Measurements from ENCODE around the gene ERFE.
A peak's percentile ranks its signal among the peaks of the same experiment; 100 is the strongest.
"Not testable (repeated sequence)": the region's sequence is repeated elsewhere in the genome, so short reads cannot be mapped to it uniquely, and the experiment has no call there.

ERFE gene

GRCh38 chr2:238166391-238167343, 7.9 kb downstream of the ERFE start:
- H3K27ac Mint-ChIP-seq, result no peak overlapping the region
- H3K9me3 Mint-ChIP-seq, result no peaks in the 10 kb centered on the region
- peak in 1 of 2 donors; percentile 9 for DNase-seq
- no peak for ATAC-seq
- no peak overlapping the region for H3K4me3 Mint-ChIP-seq
- peaks cover 38% of the 10 kb centered on the region for H3K27me3 Mint-ChIP-seq
- peaks cover 17% of the 10 kb centered on the region for H3K4me1 Mint-ChIP-seq

DNA sequence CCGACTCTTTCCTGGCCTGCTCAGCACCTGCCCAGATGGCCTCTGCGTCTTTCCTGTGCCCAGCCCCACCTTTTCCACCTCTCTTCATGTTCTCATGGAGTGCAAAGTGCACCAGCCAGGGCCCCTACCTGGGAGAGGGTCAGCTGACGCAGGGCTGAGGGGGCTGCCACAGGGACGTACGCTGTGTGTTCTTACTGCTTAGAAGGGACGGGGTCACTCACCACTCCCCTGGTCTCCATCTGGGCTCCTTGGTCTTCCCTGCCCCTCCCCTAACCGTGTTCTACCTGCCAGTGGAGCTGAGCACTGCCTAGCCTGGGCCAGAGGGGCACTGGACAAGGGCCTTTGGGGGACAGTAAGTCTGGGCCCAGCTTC, 8.6 kb downstream of the ERFE start:
- Mint-ChIP-seq H3K27me3 (peaks cover 32% of the 10 kb centered on the region), H3K4me1 (peaks cover 17% of the 10 kb centered on the region), H3K4me3 (no peak overlapping the region), H3K27ac (no peak overlapping the region), H3K9me3 (no peaks in the 10 kb centered on the region)
- DNase-seq (peak in 1 of 2 donors; percentile 6), ATAC-seq (no peak)

DNA sequence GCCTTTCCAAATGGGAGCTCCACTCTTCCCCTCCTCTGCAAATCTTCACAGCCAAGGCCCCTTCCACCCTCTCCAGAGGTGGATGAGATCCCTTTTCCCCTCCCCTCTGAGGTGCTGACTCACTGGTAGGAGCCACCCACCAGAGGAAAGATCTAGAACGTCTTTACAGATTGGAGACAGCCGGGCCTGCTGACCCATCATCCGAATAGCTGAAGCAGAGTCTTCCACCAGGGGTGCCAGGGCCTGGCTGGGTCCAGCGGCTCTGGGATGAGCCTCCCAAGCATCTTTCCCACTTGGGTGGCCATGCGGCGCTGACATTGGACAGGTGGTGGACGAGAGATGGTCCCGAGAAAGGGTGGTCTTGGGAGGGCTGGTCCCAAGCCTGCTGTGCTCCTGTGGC, 9.0 kb downstream of the ERFE start:
- DNase-seq, result peak in 1 of 2 donors; percentile 5
- H3K4me3 Mint-ChIP-seq, result no peak overlapping the region

DNA sequence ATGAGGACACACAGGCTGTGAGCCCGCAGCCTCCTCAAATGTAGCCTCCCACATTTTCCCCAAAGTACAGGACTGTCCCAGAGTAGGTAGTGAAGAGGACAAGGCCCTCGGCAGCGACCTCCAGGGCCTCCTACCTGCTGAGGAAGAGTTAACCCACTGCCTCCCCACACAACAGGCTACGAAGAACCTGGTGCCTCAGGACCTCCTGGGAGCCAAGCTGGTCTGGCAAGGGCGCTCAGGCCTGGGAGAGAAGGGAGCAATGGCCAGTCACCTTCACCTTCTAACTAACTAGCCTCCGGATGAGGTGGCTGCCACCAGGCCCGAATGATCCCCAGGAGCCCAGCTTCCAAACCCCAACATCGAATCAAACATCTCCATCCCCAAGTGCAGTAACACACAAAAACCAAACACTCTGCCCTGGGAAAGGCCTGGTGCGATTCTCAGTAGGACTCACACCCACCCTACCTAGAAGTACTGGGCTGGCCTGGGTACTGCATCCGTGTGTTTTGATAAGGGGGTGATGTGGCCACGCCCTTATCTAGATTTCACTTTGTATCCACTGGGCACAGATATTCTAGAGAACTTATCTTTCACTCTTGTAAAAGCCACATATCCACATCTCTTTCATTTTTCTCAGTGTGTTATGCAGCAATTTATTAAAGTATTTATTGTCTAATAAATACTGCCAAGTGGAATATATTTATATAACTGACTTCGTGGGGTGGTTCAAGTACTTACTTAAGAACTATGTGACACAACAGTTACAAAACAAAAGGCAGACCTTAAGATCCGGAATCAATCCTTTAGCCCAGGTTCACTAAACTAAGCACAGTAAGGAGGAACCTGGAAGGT, 9.7 kb downstream of the ERFE start:
- peaks cover 17% of the 10 kb centered on the region for H3K4me1 Mint-ChIP-seq
- DNase-seq, result peak in 1 of 2 donors; percentile 6
- no peaks in the 10 kb centered on the region for H3K9me3 Mint-ChIP-seq

More for the DNA sequence above, 9.0 kb downstream of the ERFE start:
- Mint-ChIP-seq H3K4me1 (peaks cover 17% of the 10 kb centered on the region), H3K9me3 (no peaks in the 10 kb centered on the region), H3K27ac (peak overlapping the region in 1 of 2 donors; percentile 82), H3K27me3 (peaks cover 27% of the 10 kb centered on the region)
- ATAC-seq, result no peak

DNA sequence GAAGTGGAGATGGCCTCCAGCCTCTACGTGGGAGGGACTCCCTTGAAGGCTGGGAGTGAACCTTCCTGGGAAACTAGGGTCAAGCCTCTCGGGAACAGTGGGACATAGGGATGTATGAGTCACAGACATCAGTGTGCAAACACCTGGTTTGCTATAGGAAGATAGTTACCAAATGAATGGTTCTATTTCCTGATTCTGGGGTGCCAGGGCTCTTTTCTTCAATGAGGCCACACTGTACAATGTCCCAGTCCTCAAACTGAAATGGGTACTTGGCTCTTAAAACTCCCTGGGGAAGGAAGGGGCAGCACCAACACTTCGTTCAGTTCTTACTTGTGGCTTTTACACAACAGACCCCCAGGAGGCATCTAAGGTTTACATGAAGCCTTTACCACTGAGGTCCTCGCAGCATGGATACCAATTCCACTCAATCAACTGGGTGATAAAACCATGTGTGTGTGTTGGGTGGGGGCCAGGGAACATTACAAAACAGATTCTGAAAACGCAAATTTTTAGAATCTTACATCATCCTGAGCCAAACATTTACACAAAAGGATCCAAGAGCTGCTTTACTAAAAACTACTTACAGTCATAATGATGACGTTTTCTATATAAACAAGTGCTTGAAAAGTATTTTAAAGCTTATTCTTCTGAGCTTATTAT, 10.4 kb downstream of the ERFE start:
- Mint-ChIP-seq H3K9me3 (no peaks in the 10 kb centered on the region), H3K4me3 (no peak overlapping the region), H3K27ac (peak overlapping the region in 1 of 2 donors; percentile 52), H3K27me3 (peaks cover 19% of the 10 kb centered on the region), H3K4me1 (peaks cover 17% of the 10 kb centered on the region)
- no peak for ATAC-seq
- DNase-seq, result peak in 1 of 2 donors; percentile 5

More for the DNA sequence above, 9.7 kb downstream of the ERFE start:
- Mint-ChIP-seq H3K27me3 (peaks cover 21% of the 10 kb centered on the region), H3K27ac (peak overlapping the region; percentile 26 to 48), H3K4me3 (no peak overlapping the region)
- ATAC-seq, result no peak

GRCh38 chr2:238169708-238170251, 11.0 kb downstream of the ERFE start:
- DNase-seq (no peak), ATAC-seq (no peak)
- Mint-ChIP-seq H3K9me3 (no peaks in the 10 kb centered on the region), H3K4me3 (no peak overlapping the region), H3K4me1 (peaks cover 11% of the 10 kb centered on the region), H3K27ac (peak overlapping the region; percentile 52 to 82), H3K27me3 (peaks cover 13% of the 10 kb centered on the region)

DNA sequence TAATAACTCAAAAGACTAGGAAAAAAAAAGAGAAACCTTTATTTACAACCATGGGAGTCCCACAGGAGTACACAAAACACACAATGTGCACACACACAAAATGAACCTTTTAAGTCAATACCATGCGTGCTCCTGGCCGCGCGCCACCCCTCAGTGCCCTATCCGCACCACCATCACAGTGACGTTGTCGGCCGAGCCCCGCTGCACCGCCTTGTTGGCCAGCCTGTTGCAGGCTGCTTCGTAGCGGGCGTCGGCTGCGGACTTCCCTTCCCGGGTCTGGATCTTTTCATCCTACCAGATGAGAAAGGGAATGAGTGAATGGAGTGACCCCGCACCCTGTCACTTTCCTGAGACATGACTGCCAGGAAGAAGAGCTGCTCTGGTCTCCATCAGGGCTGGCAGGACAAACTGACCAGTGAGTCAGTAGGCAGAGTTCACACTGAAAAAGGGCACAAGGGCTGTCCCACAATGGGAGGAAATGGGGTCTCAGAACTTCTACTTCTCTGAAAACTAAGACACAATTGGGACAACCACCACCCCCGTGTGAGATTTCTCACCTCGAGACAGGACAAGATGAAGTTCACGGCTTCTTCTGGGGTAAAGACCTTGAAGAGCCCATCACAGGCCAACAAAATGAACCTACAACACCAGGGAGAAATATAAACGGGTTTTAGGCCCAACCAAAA, 11.8 kb downstream of the ERFE start:
- Mint-ChIP-seq H3K27me3 (peaks cover 5% of the 10 kb centered on the region), H3K4me3 (no peak overlapping the region), H3K9me3 (no peaks in the 10 kb centered on the region), H3K27ac (peak overlapping the region in 1 of 2 donors; percentile 16), H3K4me1 (peaks cover 7% of the 10 kb centered on the region)
- DNase-seq, result no peak
- ATAC-seq, result no peak

DNA sequence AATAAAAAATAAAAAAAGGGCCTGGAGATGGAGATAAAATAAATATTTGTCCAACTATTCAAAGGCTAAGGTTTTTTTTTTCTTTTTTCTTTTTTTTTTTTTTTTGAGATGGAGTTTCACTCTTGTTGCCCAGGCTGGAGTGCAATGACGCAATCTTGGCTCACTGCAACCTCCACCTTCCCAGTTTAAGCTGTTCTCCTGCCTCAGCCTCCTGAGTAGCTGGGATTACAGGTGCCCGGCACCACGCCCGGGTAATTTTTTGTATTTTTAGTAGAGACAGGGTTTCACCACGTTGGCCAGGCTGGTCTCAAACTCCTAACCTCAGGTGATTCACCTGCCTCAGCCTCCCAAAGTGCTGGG, 12.3 kb downstream of the ERFE start:
- not testable (repeated sequence) for H3K27ac Mint-ChIP-seq, ATAC-seq, DNase-seq, H3K4me1 Mint-ChIP-seq, H3K4me3 Mint-ChIP-seq, H3K27me3 Mint-ChIP-seq, H3K9me3 Mint-ChIP-seq

- no peaks in the 10 kb centered on the region for H3K27me3 Mint-ChIP-seq
- no peak overlapping the region for H3K4me3 Mint-ChIP-seq
- DNase-seq (no peak), ATAC-seq (no peak)
- H3K4me1 Mint-ChIP-seq, result peaks cover 7% of the 10 kb centered on the region
- H3K9me3 Mint-ChIP-seq, result no peaks in the 10 kb centered on the region
- H3K27ac Mint-ChIP-seq, result peak overlapping the region in 1 of 2 donors; percentile 82
Measured at GRCh38 chr2:238171575-238172187, 12.9 kb downstream of the ERFE start.

DNA sequence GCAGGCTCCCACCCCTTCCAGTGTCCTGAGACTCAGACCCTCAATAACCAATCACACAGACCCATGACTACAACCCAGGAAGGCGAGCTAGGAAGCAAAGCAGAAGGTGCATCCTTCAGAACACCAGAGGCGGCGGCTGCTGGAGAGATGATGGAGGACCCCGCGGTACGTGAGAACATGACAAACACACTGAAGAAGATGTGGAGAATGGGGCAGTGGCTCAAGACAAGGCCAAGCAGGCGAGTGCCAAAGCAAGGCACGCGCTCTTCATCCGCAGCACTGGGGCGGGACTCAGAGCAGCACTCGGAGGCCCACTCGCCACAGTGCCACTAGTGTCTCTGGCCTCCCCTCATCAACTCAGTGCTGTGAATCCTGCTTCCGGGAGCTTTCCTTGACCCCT, 13.7 kb downstream of the ERFE start:
- H3K27me3 Mint-ChIP-seq, result no peaks in the 10 kb centered on the region
- DNase-seq (no peak), ATAC-seq (no peak)
- H3K4me1 Mint-ChIP-seq, result peaks cover 7% of the 10 kb centered on the region
- no peak overlapping the region for H3K27ac Mint-ChIP-seq
- no peak overlapping the region for H3K4me3 Mint-ChIP-seq
- no peaks in the 10 kb centered on the region for H3K9me3 Mint-ChIP-seq

DNA sequence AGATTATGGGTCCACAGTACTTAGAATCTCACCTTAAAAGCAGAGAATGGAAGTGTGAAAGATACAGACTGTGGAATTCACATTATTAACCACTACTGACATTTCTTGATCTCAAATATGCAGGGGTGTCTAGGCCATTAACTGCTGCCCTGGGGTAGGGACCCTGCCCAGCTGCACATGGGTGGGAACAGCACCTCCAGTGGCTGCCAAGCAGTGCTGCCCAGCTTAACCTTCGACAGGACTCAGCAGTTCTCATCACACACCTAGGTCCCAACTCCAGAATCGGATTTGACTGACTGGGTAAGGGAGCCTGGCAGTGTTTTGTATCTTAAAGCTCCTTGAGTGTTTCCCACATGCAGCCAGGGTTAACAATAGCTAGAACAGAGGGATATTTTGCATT, 14.9 kb downstream of the ERFE start:
- no peak for DNase-seq
- Mint-ChIP-seq H3K27me3 (no peaks in the 10 kb centered on the region), H3K4me1 (peaks cover 7% of the 10 kb centered on the region), H3K4me3 (no peak overlapping the region), H3K27ac (no peak overlapping the region), H3K9me3 (no peaks in the 10 kb centered on the region)
- ATAC-seq, result no peak

- Mint-ChIP-seq H3K9me3 (no peaks in the 10 kb centered on the region), H3K27me3 (no peaks in the 10 kb centered on the region), H3K27ac (no peak overlapping the region), H3K4me3 (no peak overlapping the region), H3K4me1 (peaks cover 7% of the 10 kb centered on the region)
- ATAC-seq (no peak), DNase-seq (no peak)
Measured at GRCh38 chr2:238174291-238174690, 15.5 kb downstream of the ERFE start.

GRCh38 chr2:238174701-238175100, 15.9 kb downstream of the ERFE start:
- ATAC-seq, result no peak

GRCh38 chr2:238176613-238177012, 17.8 kb downstream of the ERFE start:
- H3K4me3 Mint-ChIP-seq, result no peak overlapping the region
- ATAC-seq (no peak), DNase-seq (no peak)
- no peak overlapping the region for H3K27ac Mint-ChIP-seq
- no peaks in the 10 kb centered on the region for H3K9me3 Mint-ChIP-seq
- no peaks in the 10 kb centered on the region for H3K4me1 Mint-ChIP-seq
- no peaks in the 10 kb centered on the region for H3K27me3 Mint-ChIP-seq

More at GRCh38 chr2:238174701-238175100, 15.9 kb downstream of the ERFE start:
- DNase-seq, result no peak
- H3K27ac Mint-ChIP-seq, result no peak overlapping the region
- H3K4me3 Mint-ChIP-seq, result no peak overlapping the region
- peaks cover 5% of the 10 kb centered on the region for H3K4me1 Mint-ChIP-seq
- H3K27me3 Mint-ChIP-seq, result no peaks in the 10 kb centered on the region
- H3K9me3 Mint-ChIP-seq, result no peaks in the 10 kb centered on the region
